Keratinocyte (primary cell): ENCODE results near the gene SLC27A1. TPM values are rescaled to one million over a fixed set of nuclear protein-coding genes. Genes with fewer than 3 reads are reported as not detected.

Experiments used
- DNase-seq: peaks from one replicate; pipeline ENCODE4 v3.0.0-alpha.2; 2011; ENCODE audit warnings: low read depth, missing footprints, low spot score
- FAIRE-seq: peaks from 2 replicates; lab custom pipeline; 2011; peaks lifted over from hg19 to GRCh38; lab: Jason Lieb, UNC
- H2AFZ ChIP-seq: 2 replicates; pipeline ENCODE4 v1.6.0; 2012; ENCODE audit warnings: low read length, control low read depth, inconsistent platforms; ENCODE audit not compliant: control insufficient read depth
- H3K27ac ChIP-seq: 2 replicates; pipeline ENCODE4 v1.5.1; 2011; ENCODE audit warnings: low read length; ENCODE audit not compliant: control insufficient read depth, insufficient read depth
- H3K27me3 ChIP-seq: 3 replicates; pipeline ENCODE4 v1.6.0; 2011; ENCODE audit warnings: low read length; ENCODE audit not compliant: control insufficient read depth, insufficient read depth; ENCODE audit errors: extremely low read depth
- H3K36me3 ChIP-seq, 2 experiments: 2 replicates in 1 of 2; 3 replicates in 1 of 2; pipeline ENCODE4 v1.5.1; 2011; ENCODE audit warnings: low read length in 2 of 2, mild to moderate bottlenecking in 1 of 2; ENCODE audit not compliant: control insufficient read depth in 2 of 2, insufficient read depth in 2 of 2; ENCODE audit errors: extremely low read depth in 1 of 2
- H3K4me1 ChIP-seq: 3 replicates; pipeline ENCODE4 v1.5.1; 2011; ENCODE audit warnings: low read length; ENCODE audit not compliant: control insufficient read depth, insufficient read depth; ENCODE audit errors: extremely low read depth
- H3K4me2 ChIP-seq: 3 replicates; pipeline ENCODE4 v1.6.0; 2011; ENCODE audit warnings: low read depth, low read length; ENCODE audit not compliant: control insufficient read depth, insufficient read depth; ENCODE audit errors: extremely low read depth
- H3K4me3 ChIP-seq, 3 experiments: fragments of 200-600 bp in 1 of 3; sonication (generic) in 1 of 3; 2 replicates in 2 of 3; 3 replicates in 1 of 3; pipeline ENCODE4 v1.5.1; 2011 to 2016; ENCODE audit warnings: low read length in 3 of 3, mild to moderate bottlenecking in 3 of 3, control low read depth in 2 of 3, inconsistent platforms in 1 of 3, low read depth in 1 of 3, mixed read lengths in 1 of 3, mixed run types in 1 of 3, moderate library complexity in 1 of 3; ENCODE audit not compliant: control insufficient read depth in 2 of 3, insufficient read depth in 2 of 3; ENCODE audit errors: extremely low read depth in 1 of 3
- H3K79me2 ChIP-seq: 2 replicates; pipeline ENCODE4 v1.6.0; 2012; ENCODE audit warnings: low read length; ENCODE audit not compliant: control insufficient read depth, insufficient read depth
- H3K9ac ChIP-seq: 3 replicates; pipeline ENCODE4 v1.6.0; 2011; ENCODE audit warnings: low read length; ENCODE audit not compliant: control insufficient read depth, insufficient read depth; ENCODE audit errors: extremely low read depth
- H3K9me1 ChIP-seq: 3 replicates; pipeline ENCODE4 v1.6.0; 2011; ENCODE audit warnings: low read length; ENCODE audit not compliant: control insufficient read depth, insufficient read depth; ENCODE audit errors: extremely low read depth
- H3K9me3 ChIP-seq: 2 replicates; pipeline ENCODE4 v1.5.1; 2012; ENCODE audit warnings: low read depth, low read length; ENCODE audit not compliant: control insufficient read depth
- H4K20me1 ChIP-seq: 3 replicates; pipeline ENCODE4 v1.6.0; 2011; ENCODE audit warnings: low read length; ENCODE audit not compliant: control insufficient read depth, insufficient read depth; ENCODE audit errors: extremely low read depth
- CTCF ChIP-seq, 3 experiments: IDR thresholded peaks in 1 of 3; conservative IDR thresholded peaks in 1 of 3; optimal IDR thresholded peaks in 1 of 3; 2 replicates in 2 of 3; 3 replicates in 1 of 3; pipeline versions ENCODE3 to v1.5.1; 2011; ENCODE audit warnings: low read length in 3 of 3, mild to moderate bottlenecking in 3 of 3, moderate library complexity in 2 of 3, control low read depth in 1 of 3, inconsistent platforms in 1 of 3; ENCODE audit not compliant: insufficient read depth in 2 of 3; ENCODE audit errors: extremely low read depth in 1 of 3
- EZH2 ChIP-seq: IDR thresholded peaks from one replicate; pipeline ENCODE4 v1.6.1; 2012; ENCODE audit warnings: inconsistent platforms, mild to moderate bottlenecking, low read length, moderate library complexity
- dilution Hi-C: fragments of 300-500 bp; cut with MboI; formaldehyde crosslinking; loops from one replicate; pipeline ENCODE4 v1.7.0; 2020; ENCODE audit warnings: low sequenced_read_pairs; ENCODE audit not compliant: extremely low pct_ligation_motif_present
- polyA plus RNA-seq, 5 experiments: library from polyadenylated mRNA; depleted of rRNA in 3 of 5; stranded (reverse) in 3 of 5; stranded (forward) in 1 of 5; unstranded in 1 of 5; fragments of >200 nt; gene quantifications; 1 replicate in 1 of 5; 2 replicates in 3 of 5; 3 replicates in 1 of 5; pipeline versions ENCODE4 v1.2.1 to v1.2.3, GENCODE V29; 2011 to 2012; ENCODE audit warnings: missing spikeins in 2 of 5, low read depth in 1 of 5, low replicate concordance in 1 of 5

The SLC27A1 gene
- polyA plus RNA-seq, 1 donor (not counting 4 experiments of a cell fraction or from before 2014, with no cell fraction given) = 8.4 TPM

- Histone ChIP-seq H3K9me3 (no peaks in the 10 kb centered on the region), H3K4me1 (no peaks in the 10 kb centered on the region)
- no peak for FAIRE-seq
Measured at GRCh38 chr19:17528610-17529009, 58.3 kb downstream of the SLC27A1 start.

GRCh38 chr19:17529239-17530158 lies 59.2 kb downstream of the SLC27A1 start:
- H3K27ac ChIP-seq = no peak overlapping the region
- H3K4me2 ChIP-seq = no peak overlapping the region
- H3K9me3 ChIP-seq = no peaks in the 10 kb centered on the region
- no peak overlapping the region for H3K4me3 ChIP-seq
- no peaks in the 10 kb centered on the region for H3K27me3 ChIP-seq
- no peak for DNase-seq
- H2AFZ ChIP-seq = no peak overlapping the region
- H4K20me1 ChIP-seq = no peaks in the 10 kb centered on the region
- H3K79me2 ChIP-seq = no peaks in the 10 kb centered on the region
- H3K4me1 ChIP-seq = no peaks in the 10 kb centered on the region
- H3K36me3 ChIP-seq = no peaks in the 10 kb centered on the region
- H3K9ac ChIP-seq = no peak overlapping the region
- TF ChIP-seq CTCF (optimal IDR thresholded peaks at IDR 0.05 in 1 of 3, IDR thresholded peaks at IDR 0.05 in 1 of 3, conservative IDR thresholded peaks at IDR 0.05 in 1 of 3; ENCODE audit: extremely low read depth in 1 of 3, insufficient read depth in 2 of 3, low read length in 3 of 3) (no peak), EZH2 (no peak)
- dilution Hi-C loops = no loop called here
- H3K9me1 ChIP-seq = no peaks in the 10 kb centered on the region
- FAIRE-seq = no peak

More at GRCh38 chr19:17528610-17529009, 58.3 kb downstream of the SLC27A1 start:
- no peaks in the 10 kb centered on the region for H3K27me3 ChIP-seq
- H3K9me1 ChIP-seq = no peaks in the 10 kb centered on the region
- H3K36me3 ChIP-seq = no peaks in the 10 kb centered on the region
- no peak overlapping the region for H3K4me2 ChIP-seq
- no peaks in the 10 kb centered on the region for H3K79me2 ChIP-seq
- H3K27ac ChIP-seq = no peak overlapping the region
- TF ChIP-seq EZH2 = no peak
- no peak for TF ChIP-seq CTCF (optimal IDR thresholded peaks at IDR 0.05 in 1 of 3, IDR thresholded peaks at IDR 0.05 in 1 of 3, conservative IDR thresholded peaks at IDR 0.05 in 1 of 3; ENCODE audit: extremely low read depth in 1 of 3, insufficient read depth in 2 of 3, low read length in 3 of 3)
- H4K20me1 ChIP-seq = no peaks in the 10 kb centered on the region
- no peak overlapping the region for H2AFZ ChIP-seq
- H3K9ac ChIP-seq = no peak overlapping the region
- dilution Hi-C loops = no loop called here
- no peak overlapping the region for H3K4me3 ChIP-seq
- no peak for DNase-seq
